Measurements from ENCODE around the gene LTB. TPM values are rescaled to one million over a fixed set of nuclear protein-coding genes. Genes with fewer than 3 reads are reported as not detected.

The LTB gene
- total and polyA plus RNA-seq, 2 of the 4 experiments (the other 2 are of a cell fraction): not detected

DNA sequence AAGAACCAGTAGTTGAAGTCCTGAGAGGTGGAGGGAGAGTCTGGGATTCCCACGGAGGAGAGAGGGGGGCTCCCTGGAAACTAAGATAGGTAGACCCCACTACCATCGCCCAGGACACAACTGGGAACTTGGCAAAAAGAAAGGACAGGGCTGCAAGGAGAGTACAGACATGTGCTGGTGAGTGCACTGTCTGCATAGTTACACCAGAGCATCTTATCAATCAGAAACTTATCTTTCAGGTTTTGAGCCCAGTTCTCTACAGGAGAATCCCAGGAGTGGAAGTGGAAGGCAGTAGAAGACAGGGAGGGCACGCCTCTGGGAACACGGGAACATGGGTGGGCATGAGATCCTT is 22.6 kb downstream of the LTB start (continued):
- TF ChIP-seq, protein P1, sequence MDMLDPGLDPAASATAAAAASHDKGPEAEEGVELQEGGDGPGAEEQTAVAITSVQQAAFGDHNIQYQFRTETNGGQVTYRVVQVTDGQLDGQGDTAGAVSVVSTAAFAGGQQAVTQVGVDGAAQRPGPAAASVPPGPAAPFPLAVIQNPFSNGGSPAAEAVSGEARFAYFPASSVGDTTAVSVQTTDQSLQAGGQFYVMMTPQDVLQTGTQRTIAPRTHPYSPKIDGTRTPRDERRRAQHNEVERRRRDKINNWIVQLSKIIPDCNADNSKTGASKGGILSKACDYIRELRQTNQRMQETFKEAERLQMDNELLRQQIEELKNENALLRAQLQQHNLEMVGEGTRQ (IDR thresholded peaks at IDR 0.05; ENCODE audit: low read depth, low read length): no peak
- TF ChIP-seq POLR2A (IDR thresholded peaks at IDR 0.05; ENCODE audit: low read depth, low read length) (no peak), MAZ (IDR thresholded peaks at IDR 0.05; ENCODE audit: borderline replicate concordance, low read depth, low read length) (no peak)

DNA sequence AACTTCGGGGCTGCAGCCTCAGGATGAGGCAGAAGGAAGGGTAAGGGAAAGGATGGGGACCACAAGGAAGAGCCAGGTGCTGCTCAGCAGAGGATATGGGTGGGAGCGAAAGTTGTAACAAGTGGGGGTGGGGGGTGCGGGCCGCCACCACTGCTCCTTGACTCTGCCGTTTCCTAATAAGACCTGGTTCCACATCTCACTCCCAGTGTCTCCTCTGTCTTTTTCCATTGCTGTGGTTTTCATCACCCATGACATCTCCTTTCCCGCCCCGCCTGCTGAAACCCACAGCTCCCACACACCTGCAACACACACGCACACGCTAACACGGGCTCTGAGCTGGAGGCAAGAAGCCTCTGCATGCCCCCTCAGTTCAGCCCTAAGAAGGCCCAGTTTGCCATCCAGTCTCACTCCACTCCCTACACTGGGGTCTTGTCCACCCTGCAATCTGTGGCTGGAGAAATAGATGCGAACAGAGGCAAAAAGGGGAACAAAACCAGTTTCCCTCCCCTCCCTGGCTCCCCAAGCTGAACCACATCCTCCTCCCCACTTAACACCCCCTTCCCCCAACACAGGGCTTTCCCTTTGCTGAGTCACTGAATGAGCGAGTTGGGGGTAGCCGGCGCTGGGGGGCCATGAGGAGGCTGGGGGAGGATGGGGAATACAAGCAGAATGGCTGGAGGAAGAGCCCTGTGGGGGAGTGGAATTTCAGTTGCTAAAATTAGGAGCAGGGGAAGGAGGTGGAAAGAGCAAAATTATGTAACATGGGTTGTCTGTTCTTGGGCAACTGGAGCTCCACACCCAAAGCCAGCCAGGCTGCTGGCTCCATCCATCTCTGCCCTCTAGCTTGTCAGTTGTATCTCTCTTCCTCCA is 23.4 kb downstream of the LTB start:
- ChIA-PET POLR2A (ENCODE audit: unreplicated experiment) (no interaction called here), CTCF (no interaction called here)
- H2AK5ac ChIP-seq (ENCODE audit: low read depth, low read length): no peak overlapping the region
- H3K9me3 ChIP-seq (ENCODE audit: control insufficient read depth, insufficient read depth, low read length): no peaks in the 10 kb centered on the region
- no peak overlapping the region for H2BK15ac ChIP-seq (ENCODE audit: low read depth, low read length)
- H2AK9ac ChIP-seq (replicated peaks; ENCODE audit: low read depth, low read length, poor library complexity): no peak overlapping the region
- peaks cover 18% of the 10 kb centered on the region for H3K4me1 ChIP-seq (ENCODE audit: control insufficient read depth, insufficient read depth, low read length)
- no peak overlapping the region for H2AFZ ChIP-seq (replicated peaks; ENCODE audit: low read length, poor library complexity)
- no peak overlapping the region for H4K8ac ChIP-seq (ENCODE audit: low read depth in 2 of 2, low read length in 2 of 2)
- no peak for TF ChIP-seq BHLHE40 (IDR thresholded peaks at IDR 0.05; ENCODE audit: low read depth, low read length)
- TF ChIP-seq CHD1 (IDR thresholded peaks at IDR 0.05; ENCODE audit: low read depth, low read length): no peak
- no peak for TF ChIP-seq RAD21 (IDR thresholded peaks at IDR 0.05; ENCODE audit: low read length)
- TF ChIP-seq POLR2A (IDR thresholded peaks at IDR 0.05; ENCODE audit: low read depth, low read length): no peak
- TF ChIP-seq RCOR1 (IDR thresholded peaks at IDR 0.05; ENCODE audit: insufficient replicate concordance, low read length): no peak
- no peak for TF ChIP-seq MAFK (IDR thresholded peaks at IDR 0.05; ENCODE audit: low read depth, low read length)
- H4K91ac ChIP-seq (ENCODE audit: insufficient read depth, low read depth, low read length): no peak overlapping the region
- no peak overlapping the region for H3K56ac ChIP-seq (ENCODE audit: extremely low read depth, insufficient read depth, low read length)
- H4K5ac ChIP-seq (ENCODE audit: low read depth, low read length): no peak overlapping the region
- 100% methylated on average over 3 of the region's 14 CpGs; no CpG with 5 or more reads in 1 of the 2 experiments for WGBS, 2 experiments (ENCODE audit: extremely low coverage in 2 of 2, insufficient read length in 1 of 2)
- in situ Hi-C loops (cut with MboI; ENCODE audit: low sequenced_read_pairs) (no loop called here), dilution Hi-C loops (cut with HindIII; ENCODE audit: low sequenced_read_pairs, unreplicated experiment) (no loop called here), intact Hi-C loops (cut with micrococcal nuclease) (no loop called here)
- H3K23ac ChIP-seq (ENCODE audit: low read depth, low read length): no peak overlapping the region
- H3K18ac ChIP-seq (ENCODE audit: low read depth, low read length): no peak overlapping the region
- peaks cover 12 to 23% of the 10 kb centered on the region in 2 experiments for H3K79me1 ChIP-seq (ENCODE audit: low read depth in 1 of 2, low read length in 2 of 2)
- H3K4me3 ChIP-seq (ENCODE audit: insufficient read depth, low read depth, low read length): no peak overlapping the region
- peaks cover 32% of the 10 kb centered on the region for H3K36me3 ChIP-seq (ENCODE audit: control insufficient read depth, insufficient read depth, low read length)
- ATAC-seq (ENCODE audit: low read depth) (no peak), DNase-seq (no peak)
- no peaks in the 10 kb centered on the region for H3K27me3 ChIP-seq (ENCODE audit: control insufficient read depth, insufficient read depth, low read length)
- no peak overlapping the region for H2BK120ac ChIP-seq (ENCODE audit: low read depth, low read length)
- 0 out of 2 replicates have a peak overlapping the region, but pooled peaks have one; percentile 1 for H3K27ac ChIP-seq (ENCODE audit: insufficient read depth, low read length)
- H2BK5ac ChIP-seq (ENCODE audit: low read depth, low read length, poor library complexity, severe bottlenecking): peak overlapping the region; percentile 40
- no peak overlapping the region for H2BK20ac ChIP-seq (ENCODE audit: low read depth, low read length)
- H3K14ac ChIP-seq (replicated peaks; ENCODE audit: low read depth, low read length): no peak overlapping the region
- H3K9me1 ChIP-seq (ENCODE audit: insufficient read depth, low read length): peaks cover 19% of the 10 kb centered on the region; the same call in 1 of the 2 replicates
- H3K4ac ChIP-seq (ENCODE audit: low read depth, low read length): no peak overlapping the region
- H3K4me2 ChIP-seq (ENCODE audit: low read depth, low read length): no peak overlapping the region
- BruUV-seq (replicated peaks): no TSS peak
- no peaks in the 10 kb centered on the region for H4K20me1 ChIP-seq (ENCODE audit: insufficient read depth, low read length)
- no peak overlapping the region for H3K9ac ChIP-seq (ENCODE audit: low read depth, low read length)
